WTC11 (cell line): ENCODE measurements around the gene ANKRD65. TPM values are rescaled to one million over a fixed set of nuclear protein-coding genes. Genes with fewer than 3 reads are reported as not detected.
A peak's percentile ranks its signal among the peaks of the same experiment; 100 is the strongest.
"Not testable (repeated sequence)": the region's sequence is repeated elsewhere in the genome, so short reads cannot be mapped to it uniquely, and the experiment has no call there.

Experiments
- ATAC-seq: fragments of 200-7000 bp; cut with Tn5 transposase; 2 replicates; pipeline ENCODE4 v1.10.0; 2021; ENCODE audit warnings: mild to moderate bottlenecking, moderate library complexity
- CTCF ChIA-PET: fragments of 300-600 bp; sonication (Branson Sonifier 250); formaldehyde crosslinking; loops from one replicate; lab custom pipeline; 2021; ENCODE audit warnings: antibody characterized with exemption; lab: Charles Lee
- POLR2A ChIA-PET: fragments of 350-600 bp; sonication (Branson Sonifier 250); formaldehyde crosslinking; loops from one replicate; lab custom pipeline; 2021; ENCODE audit warnings: antibody characterized with exemption; lab: Charles Lee
- DNase-seq: peaks from one replicate; pipeline ENCODE4 v3.0.0; 2021; ENCODE audit warnings: low spot score
- H3K27ac Mint-ChIP-seq: 2 replicates; pipeline ENCODE4 v1.8.0; 2021; ENCODE audit warnings: mixed read lengths
- H3K27me3 Mint-ChIP-seq: 2 replicates; pipeline ENCODE4 v1.8.0; 2021; ENCODE audit warnings: low read depth, mild to moderate bottlenecking, moderate library complexity, mixed read lengths
- H3K36me3 Mint-ChIP-seq: 2 replicates; pipeline ENCODE4 v1.8.0; 2021; ENCODE audit warnings: mixed read lengths
- H3K4me1 Mint-ChIP-seq: 2 replicates; pipeline ENCODE4 v1.8.0; 2022; ENCODE audit warnings: mixed read lengths
- H3K4me3 Mint-ChIP-seq: 2 replicates; pipeline ENCODE4 v1.8.0; 2021; ENCODE audit warnings: mild to moderate bottlenecking, moderate library complexity, mixed read lengths
- H3K9me3 Mint-ChIP-seq: 2 replicates; pipeline ENCODE4 v1.8.0; 2021; ENCODE audit warnings: mixed read lengths
- AR ChIP-seq: fragments of 250-450 bp; sonication (Bioruptor Pico); IDR thresholded peaks from 2 replicates; pipeline ENCODE4 v1.9.0; 2021; ENCODE audit warnings: mild to moderate bottlenecking
- CREM ChIP-seq: sonication (generic); formaldehyde crosslinking; IDR thresholded peaks from 2 replicates; pipeline ENCODE4 v1.8.1; 2022; ENCODE audit warnings: mild to moderate bottlenecking, missing genetic modification reagents, moderate library complexity
- ELF4 ChIP-seq: sonication (generic); formaldehyde crosslinking; IDR thresholded peaks from 2 replicates; pipeline ENCODE4 v1.8.1; 2022; ENCODE audit warnings: low read depth, mild to moderate bottlenecking, moderate library complexity, missing genetic modification reagents
- ESRRA ChIP-seq: sonication (generic); formaldehyde crosslinking; IDR thresholded peaks from 2 replicates; pipeline ENCODE4 v1.8.1; 2022; ENCODE audit warnings: mild to moderate bottlenecking, missing genetic modification reagents, borderline replicate concordance
- FOXJ3 ChIP-seq: sonication (generic); formaldehyde crosslinking; IDR thresholded peaks from 2 replicates; pipeline ENCODE4 v1.9.0; 2021; ENCODE audit warnings: missing genetic modification reagents, mild to moderate bottlenecking, borderline replicate concordance
- FOXK1 ChIP-seq: sonication (generic); formaldehyde crosslinking; IDR thresholded peaks from 2 replicates; pipeline ENCODE4 v1.8.0; 2022; ENCODE audit warnings: mild to moderate bottlenecking, moderate library complexity, missing genetic modification reagents
- NR1H2 ChIP-seq: sonication (generic); formaldehyde crosslinking; IDR thresholded peaks from 2 replicates; pipeline ENCODE4 v1.9.0; 2021; ENCODE audit warnings: mild to moderate bottlenecking, moderate library complexity, missing genetic modification reagents
- PREB ChIP-seq: sonication (generic); formaldehyde crosslinking; IDR thresholded peaks from 2 replicates; pipeline ENCODE4 v1.8.1; 2022; ENCODE audit warnings: mild to moderate bottlenecking, missing genetic modification reagents, moderate library complexity, borderline replicate concordance
- RELA ChIP-seq: sonication (generic); formaldehyde crosslinking; IDR thresholded peaks from 2 replicates; pipeline ENCODE4 v1.8.1; 2022; ENCODE audit warnings: missing genetic modification reagents, mild to moderate bottlenecking, borderline replicate concordance
- ZNF121 ChIP-seq: sonication (generic); formaldehyde crosslinking; IDR thresholded peaks from 2 replicates; pipeline ENCODE4 v1.8.0; 2023; ENCODE audit warnings: missing genetic modification reagents
- ZNF138 ChIP-seq: sonication (generic); formaldehyde crosslinking; conservative IDR thresholded peaks from 2 replicates; pipeline ENCODE4 v1.8.1; 2022; ENCODE audit warnings: mild to moderate bottlenecking, moderate library complexity, missing genetic modification reagents
- ZNF219 ChIP-seq: sonication (generic); formaldehyde crosslinking; IDR thresholded peaks from 2 replicates; pipeline ENCODE4 v1.8.0; 2023; ENCODE audit warnings: missing genetic modification reagents, mild to moderate bottlenecking, borderline replicate concordance
- total RNA-seq: library from RNA; stranded (reverse); gene quantifications from 3 replicates; pipeline ENCODE4 v1.2.3, GENCODE V29; 2021
- TF ChIP-seq, protein P1 (sequence below): sonication (generic); formaldehyde crosslinking; IDR thresholded peaks from 2 replicates; pipeline ENCODE4 v1.8.1; 2022; ENCODE audit warnings: low read depth, mild to moderate bottlenecking, moderate library complexity, missing genetic modification reagents, borderline replicate concordance
- TF ChIP-seq, protein P2 (sequence below): sonication (generic); formaldehyde crosslinking; IDR thresholded peaks from 2 replicates; pipeline ENCODE4 v1.8.1; 2023; ENCODE audit warnings: mild to moderate bottlenecking, missing genetic modification reagents, moderate library complexity
- TF ChIP-seq, protein P3 (sequence below): sonication (generic); formaldehyde crosslinking; IDR thresholded peaks from 2 replicates; pipeline ENCODE4 v1.8.0; 2022; ENCODE audit warnings: missing genetic modification reagents

The ANKRD65 gene
- total RNA-seq, 1 experiment from 2014 or later = 1.9 TPM

DNA sequence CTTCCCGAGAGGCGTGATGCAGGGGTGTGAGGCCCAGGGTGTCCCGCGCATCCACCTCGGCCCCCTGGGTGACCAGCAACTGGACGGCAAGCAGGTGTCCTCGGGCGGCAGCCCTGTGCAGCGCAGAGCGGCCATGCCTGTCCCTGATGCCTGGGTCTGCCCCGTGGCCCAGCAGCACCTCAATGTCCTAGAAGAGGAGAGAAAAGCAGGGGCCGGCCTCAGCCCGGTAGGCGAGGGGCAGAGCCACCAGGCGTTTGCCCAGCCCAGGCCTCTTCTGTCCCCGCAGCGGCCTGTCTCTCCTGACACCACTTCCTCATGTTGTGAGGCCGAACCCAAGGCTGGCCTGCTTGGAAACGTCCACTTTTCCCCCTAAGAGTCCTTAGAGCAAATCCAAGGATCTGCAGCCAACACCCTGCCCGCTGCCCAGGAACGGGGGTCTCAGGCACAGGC, 1.7 kb downstream of the ANKRD65 start (continued):
- no peak for TF ChIP-seq ZNF219 (CRISPR knock-in tag)

DNA sequence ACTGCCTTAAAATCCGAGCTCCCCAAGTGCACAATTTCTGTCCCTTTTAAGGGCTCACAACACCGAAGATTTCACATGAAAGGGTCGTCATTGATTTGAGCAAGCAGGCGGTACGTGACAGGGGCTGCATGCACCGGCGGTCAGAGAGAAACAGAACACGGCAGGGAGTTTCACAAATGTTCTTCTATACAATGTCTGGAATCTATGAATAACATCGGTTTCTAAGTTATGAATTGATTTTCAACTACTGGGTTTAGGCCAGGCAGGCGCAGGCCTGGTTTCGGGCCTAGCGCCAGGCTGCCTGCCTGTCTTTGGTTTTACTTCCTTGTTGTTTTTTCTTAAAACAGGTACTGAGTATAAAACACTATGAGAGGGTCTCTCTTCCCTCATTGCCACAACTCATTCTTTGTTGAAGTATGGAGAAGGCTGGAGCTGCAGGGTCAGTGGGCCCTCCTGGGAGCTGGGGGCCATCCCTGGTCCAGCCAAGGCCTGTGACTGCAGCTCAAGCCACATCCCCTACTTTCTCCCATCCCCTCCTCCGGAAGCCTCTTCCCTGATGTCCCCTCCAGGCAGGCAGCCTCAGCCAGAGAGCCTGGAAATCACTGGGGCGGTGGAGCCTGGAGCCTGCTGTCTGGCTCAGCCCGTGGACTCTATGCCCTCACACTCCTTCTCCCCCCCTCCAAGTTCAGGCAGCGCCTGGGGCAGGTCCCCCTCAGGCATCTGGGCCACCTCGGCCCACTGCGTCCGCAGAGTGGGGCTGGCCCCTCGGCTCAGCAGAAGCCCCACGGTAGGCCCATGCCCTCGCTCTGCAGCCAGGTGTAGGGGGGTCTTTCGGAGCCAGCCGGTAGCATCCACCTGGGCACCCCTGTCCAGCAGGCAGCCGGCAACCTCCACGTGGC, 2.4 kb downstream of the ANKRD65 start:
- DNase-seq (no peak), ATAC-seq (no peak)
- ChIA-PET CTCF (no interaction called here), POLR2A (no interaction called here)
- H3K36me3 Mint-ChIP-seq = no peaks in the 10 kb centered on the region
- TF ChIP-seq AR (CRISPR knock-in tag) (no peak), NR1H2 (CRISPR knock-in tag) (no peak), ZNF121 (CRISPR knock-in tag) (no peak), FOXJ3 (no peak)
- TF ChIP-seq, protein P1, sequence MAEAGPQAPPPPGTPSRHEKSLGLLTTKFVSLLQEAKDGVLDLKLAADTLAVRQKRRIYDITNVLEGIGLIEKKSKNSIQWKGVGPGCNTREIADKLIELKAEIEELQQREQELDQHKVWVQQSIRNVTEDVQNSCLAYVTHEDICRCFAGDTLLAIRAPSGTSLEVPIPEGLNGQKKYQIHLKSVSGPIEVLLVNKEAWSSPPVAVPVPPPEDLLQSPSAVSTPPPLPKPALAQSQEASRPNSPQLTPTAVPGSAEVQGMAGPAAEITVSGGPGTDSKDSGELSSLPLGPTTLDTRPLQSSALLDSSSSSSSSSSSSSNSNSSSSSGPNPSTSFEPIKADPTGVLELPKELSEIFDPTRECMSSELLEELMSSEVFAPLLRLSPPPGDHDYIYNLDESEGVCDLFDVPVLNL (CRISPR knock-in tag) = no peak
- no peak overlapping the region for H3K27ac Mint-ChIP-seq
- H3K4me1 Mint-ChIP-seq = peaks cover 32% of the 10 kb centered on the region
- H3K27me3 Mint-ChIP-seq = peaks cover 2% of the 10 kb centered on the region; the same call in 1 of the 2 replicates
- H3K4me3 Mint-ChIP-seq = no peak overlapping the region
- H3K9me3 Mint-ChIP-seq = no peaks in the 10 kb centered on the region

DNA sequence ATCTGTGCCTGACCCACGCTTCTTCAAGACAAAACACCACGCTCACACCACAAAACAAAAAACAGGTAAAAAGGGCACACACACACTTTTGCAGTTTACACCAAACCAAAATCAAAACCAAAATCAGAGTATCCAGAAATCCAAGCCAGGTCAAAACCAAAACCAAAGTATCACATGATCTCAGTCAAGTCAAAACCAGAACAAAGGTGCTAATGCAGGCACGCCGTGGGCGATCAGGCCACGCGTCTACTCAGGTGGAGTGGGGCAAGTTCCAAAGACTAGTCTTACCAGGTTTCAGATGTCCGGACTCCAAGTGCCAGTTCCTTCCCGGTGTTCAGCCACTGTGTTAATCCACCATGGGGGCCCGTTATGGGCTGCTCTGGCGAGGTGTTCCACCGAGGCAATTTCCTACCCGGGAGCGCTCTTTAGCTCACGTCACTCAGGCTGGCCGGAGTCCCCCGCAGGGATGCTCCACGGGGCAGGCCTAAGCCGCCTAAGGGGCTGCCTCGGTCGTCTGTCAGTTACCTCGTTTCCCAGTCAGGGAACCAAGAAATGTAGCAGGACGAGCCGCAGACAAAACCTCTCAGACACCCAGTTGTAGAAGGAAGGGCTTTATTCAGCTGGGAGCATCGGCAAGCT, 3.1 kb downstream of the ANKRD65 start:
- peaks cover 29% of the 10 kb centered on the region for H3K4me1 Mint-ChIP-seq
- POLR2A ChIA-PET, CTCF ChIA-PET, H3K27ac Mint-ChIP-seq, H3K27me3 Mint-ChIP-seq, DNase-seq, H3K9me3 Mint-ChIP-seq, ATAC-seq, H3K4me3 Mint-ChIP-seq, H3K36me3 Mint-ChIP-seq: not testable (repeated sequence)

DNA sequence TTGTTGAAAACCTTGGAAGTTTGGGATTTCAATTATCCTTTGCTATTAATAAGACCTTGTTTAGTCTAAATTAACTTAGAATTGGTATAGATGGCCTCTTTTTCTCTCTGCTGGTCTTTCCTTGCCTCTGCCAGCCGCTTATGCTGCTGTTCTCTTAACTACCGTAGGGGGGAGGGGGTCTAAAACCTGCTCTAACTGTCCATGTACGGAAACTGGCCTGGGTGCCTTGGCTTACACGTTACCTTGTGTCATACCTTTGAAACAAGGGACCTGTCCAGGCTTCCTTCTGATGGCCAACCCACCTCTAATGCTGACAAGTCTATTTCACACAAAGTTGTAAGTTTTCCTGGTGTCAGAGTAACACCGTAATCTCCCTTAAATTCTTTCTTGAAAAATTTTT, 3.7 kb downstream of the ANKRD65 start:
- H3K4me3 Mint-ChIP-seq, ATAC-seq, H3K9me3 Mint-ChIP-seq, H3K27ac Mint-ChIP-seq, DNase-seq, CTCF ChIA-PET, POLR2A ChIA-PET, H3K27me3 Mint-ChIP-seq, H3K36me3 Mint-ChIP-seq: not testable (repeated sequence)
- H3K4me1 Mint-ChIP-seq = peaks cover 23% of the 10 kb centered on the region

- ChIA-PET CTCF (interaction anchor here (1.6 kb wide), 1 partner anchor 13 kb away, joined by 5 read pairs; no protein-coding TSS in a partner anchor), POLR2A (no interaction called here)
- H3K36me3 Mint-ChIP-seq = peaks cover 12% of the 10 kb centered on the region
- peaks cover 19% of the 10 kb centered on the region for H3K9me3 Mint-ChIP-seq
- peaks cover 6% of the 10 kb centered on the region; the same call in 1 of the 2 replicates for H3K27me3 Mint-ChIP-seq
- 0 out of 2 replicates have a peak overlapping the region, but pooled peaks have one; percentile 45 for H3K27ac Mint-ChIP-seq
- DNase-seq = no peak
- H3K4me1 Mint-ChIP-seq = peaks cover 24% of the 10 kb centered on the region
- no peak for ATAC-seq
- no peak overlapping the region for H3K4me3 Mint-ChIP-seq
- TF ChIP-seq PREB (CRISPR knock-in tag) = no peak
- TF ChIP-seq FOXK1 = no peak
- TF ChIP-seq, protein P2, sequence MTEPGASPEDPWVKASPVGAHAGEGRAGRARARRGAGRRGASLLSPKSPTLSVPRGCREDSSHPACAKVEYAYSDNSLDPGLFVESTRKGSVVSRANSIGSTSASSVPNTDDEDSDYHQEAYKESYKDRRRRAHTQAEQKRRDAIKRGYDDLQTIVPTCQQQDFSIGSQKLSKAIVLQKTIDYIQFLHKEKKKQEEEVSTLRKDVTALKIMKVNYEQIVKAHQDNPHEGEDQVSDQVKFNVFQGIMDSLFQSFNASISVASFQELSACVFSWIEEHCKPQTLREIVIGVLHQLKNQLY = no peak
- TF ChIP-seq ZNF138 = no peak
- no peak for TF ChIP-seq ELF4 (CRISPR knock-in tag)
- TF ChIP-seq CREM (CRISPR knock-in tag) = no peak
- TF ChIP-seq RELA (CRISPR knock-in tag) = no peak
- TF ChIP-seq, protein P3, sequence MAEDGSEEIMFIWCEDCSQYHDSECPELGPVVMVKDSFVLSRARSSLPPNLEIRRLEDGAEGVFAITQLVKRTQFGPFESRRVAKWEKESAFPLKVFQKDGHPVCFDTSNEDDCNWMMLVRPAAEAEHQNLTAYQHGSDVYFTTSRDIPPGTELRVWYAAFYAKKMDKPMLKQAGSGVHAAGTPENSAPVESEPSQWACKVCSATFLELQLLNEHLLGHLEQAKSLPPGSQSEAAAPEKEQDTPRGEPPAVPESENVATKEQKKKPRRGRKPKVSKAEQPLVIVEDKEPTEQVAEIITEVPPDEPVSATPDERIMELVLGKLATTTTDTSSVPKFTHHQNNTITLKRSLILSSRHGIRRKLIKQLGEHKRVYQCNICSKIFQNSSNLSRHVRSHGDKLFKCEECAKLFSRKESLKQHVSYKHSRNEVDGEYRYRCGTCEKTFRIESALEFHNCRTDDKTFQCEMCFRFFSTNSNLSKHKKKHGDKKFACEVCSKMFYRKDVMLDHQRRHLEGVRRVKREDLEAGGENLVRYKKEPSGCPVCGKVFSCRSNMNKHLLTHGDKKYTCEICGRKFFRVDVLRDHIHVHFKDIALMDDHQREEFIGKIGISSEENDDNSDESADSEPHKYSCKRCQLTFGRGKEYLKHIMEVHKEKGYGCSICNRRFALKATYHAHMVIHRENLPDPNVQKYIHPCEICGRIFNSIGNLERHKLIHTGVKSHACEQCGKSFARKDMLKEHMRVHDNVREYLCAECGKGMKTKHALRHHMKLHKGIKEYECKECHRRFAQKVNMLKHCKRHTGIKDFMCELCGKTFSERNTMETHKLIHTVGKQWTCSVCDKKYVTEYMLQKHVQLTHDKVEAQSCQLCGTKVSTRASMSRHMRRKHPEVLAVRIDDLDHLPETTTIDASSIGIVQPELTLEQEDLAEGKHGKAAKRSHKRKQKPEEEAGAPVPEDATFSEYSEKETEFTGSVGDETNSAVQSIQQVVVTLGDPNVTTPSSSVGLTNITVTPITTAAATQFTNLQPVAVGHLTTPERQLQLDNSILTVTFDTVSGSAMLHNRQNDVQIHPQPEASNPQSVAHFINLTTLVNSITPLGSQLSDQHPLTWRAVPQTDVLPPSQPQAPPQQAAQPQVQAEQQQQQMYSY (CRISPR knock-in tag) = no peak
- no peak for TF ChIP-seq ESRRA (CRISPR knock-in tag)
Measured at GRCh38 chr1:1415751-1416150, 5.3 kb downstream of the ANKRD65 start.
